ENCODE data around the gene PXDN.

DNA sequence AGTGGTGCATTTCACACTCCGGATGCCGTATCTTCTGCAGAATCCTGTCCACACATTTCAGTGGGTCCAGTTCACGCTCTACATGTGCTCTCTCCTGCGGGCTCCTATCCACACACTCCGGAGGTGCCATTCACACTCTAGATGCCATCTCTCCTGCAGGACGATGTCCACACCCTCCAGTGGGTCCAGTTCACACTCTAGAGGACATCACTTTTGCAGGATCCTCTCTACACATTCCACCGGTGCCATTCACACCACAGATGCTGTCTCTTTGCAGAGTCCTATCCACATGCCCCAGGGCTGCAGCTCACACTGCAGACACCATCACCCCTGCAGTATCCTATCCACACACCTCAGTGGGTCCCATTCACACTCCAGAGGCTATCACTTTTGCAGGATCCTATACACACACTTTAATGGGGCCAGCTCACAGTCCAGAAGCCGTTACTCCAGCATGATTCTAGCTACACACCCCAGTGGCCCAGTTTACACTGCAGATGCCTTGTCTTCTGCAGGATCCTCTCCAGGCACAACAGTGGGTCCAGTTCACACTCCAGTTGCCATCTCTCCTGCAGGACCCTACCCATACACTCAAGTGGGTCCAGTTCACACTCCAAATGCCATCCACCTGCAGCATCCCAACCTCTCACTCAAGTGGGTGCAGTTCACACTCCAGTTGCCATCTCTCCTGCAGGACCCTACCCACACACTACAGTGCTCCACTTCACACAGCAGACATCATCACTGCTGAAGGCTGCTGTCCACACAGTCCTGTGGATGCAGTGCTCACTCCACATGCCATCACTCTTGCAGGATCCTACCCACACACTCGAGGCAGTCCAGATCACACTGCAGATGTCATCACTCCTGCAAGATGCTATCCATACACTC is 2.1 kb upstream of the PXDN start:
- TF ChIP-seq, protein P1, sequence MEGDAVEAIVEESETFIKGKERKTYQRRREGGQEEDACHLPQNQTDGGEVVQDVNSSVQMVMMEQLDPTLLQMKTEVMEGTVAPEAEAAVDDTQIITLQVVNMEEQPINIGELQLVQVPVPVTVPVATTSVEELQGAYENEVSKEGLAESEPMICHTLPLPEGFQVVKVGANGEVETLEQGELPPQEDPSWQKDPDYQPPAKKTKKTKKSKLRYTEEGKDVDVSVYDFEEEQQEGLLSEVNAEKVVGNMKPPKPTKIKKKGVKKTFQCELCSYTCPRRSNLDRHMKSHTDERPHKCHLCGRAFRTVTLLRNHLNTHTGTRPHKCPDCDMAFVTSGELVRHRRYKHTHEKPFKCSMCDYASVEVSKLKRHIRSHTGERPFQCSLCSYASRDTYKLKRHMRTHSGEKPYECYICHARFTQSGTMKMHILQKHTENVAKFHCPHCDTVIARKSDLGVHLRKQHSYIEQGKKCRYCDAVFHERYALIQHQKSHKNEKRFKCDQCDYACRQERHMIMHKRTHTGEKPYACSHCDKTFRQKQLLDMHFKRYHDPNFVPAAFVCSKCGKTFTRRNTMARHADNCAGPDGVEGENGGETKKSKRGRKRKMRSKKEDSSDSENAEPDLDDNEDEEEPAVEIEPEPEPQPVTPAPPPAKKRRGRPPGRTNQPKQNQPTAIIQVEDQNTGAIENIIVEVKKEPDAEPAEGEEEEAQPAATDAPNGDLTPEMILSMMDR (IDR thresholded peaks at IDR 0.05; ENCODE audit: extremely low read depth in 1 of 2, insufficient read depth in 1 of 2, low read depth in 1 of 2, low read length in 2 of 2) = no peak
- TF ChIP-seq EZH2 (IDR thresholded peaks at IDR 0.05; ENCODE audit: borderline replicate concordance, low read depth, low read length, severe bottlenecking) (no peak), POLR2AphosphoS5 (IDR thresholded peaks at IDR 0.05; ENCODE audit: insufficient read depth, low read depth, low read length) (no peak)
